K562 (cell line): ENCODE data around the gene TTC8. TPM values are rescaled to one million over a fixed set of nuclear protein-coding genes. Genes with fewer than 3 reads are reported as not detected.

Experiments
- CTBP1 ChIP-seq: fragments of 450-650 bp; IDR thresholded peaks from 2 replicates; pipeline ENCODE4 v1.6.1; 2016; ENCODE audit warnings: borderline replicate concordance
- CTCFL ChIP-seq: IDR thresholded peaks from 2 replicates; pipeline ENCODE4 v1.6.1; 2011; ENCODE audit warnings: borderline replicate concordance, low read depth, mild to moderate bottlenecking, moderate library complexity, low read length; ENCODE audit not compliant: insufficient read depth, poor library complexity, severe bottlenecking
- FOXK1 ChIP-seq: sonication (generic); formaldehyde crosslinking; IDR thresholded peaks from 2 replicates; pipeline ENCODE4 v1.8.0; 2022; ENCODE audit warnings: missing genetic modification reagents, mild to moderate bottlenecking, borderline replicate concordance
- HDAC1 ChIP-seq, 2 experiments: fragments of 450-650 bp; IDR thresholded peaks; 2 replicates each; pipeline ENCODE4 v1.6.1; 2016 to 2017; ENCODE audit warnings: inconsistent platforms in 1 of 2, mild to moderate bottlenecking in 1 of 2, moderate library complexity in 1 of 2
- HMGN3 ChIP-seq: IDR thresholded peaks from 2 replicates; pipeline ENCODE4 v1.6.1; 2011; ENCODE audit warnings: borderline replicate concordance, low read depth, mild to moderate bottlenecking, mixed read lengths, low read length; ENCODE audit not compliant: insufficient read length; ENCODE audit errors: extremely low read depth
- RAD21 ChIP-seq, 2 experiments: fragments of 250-450 bp in 1 of 2; fragments of 450-650 bp in 1 of 2; sonication (Bioruptor Pico) in 1 of 2; formaldehyde crosslinking in 1 of 2; IDR thresholded peaks in 1 of 2; conservative IDR thresholded peaks in 1 of 2; 2 replicates each; pipeline versions ENCODE4 v1.4.0 to v1.8.0; 2020 to 2022; ENCODE audit warnings: mild to moderate bottlenecking in 2 of 2, moderate library complexity in 1 of 2
- SMAD4 ChIP-seq: fragments of 250-450 bp; sonication (Bioruptor Pico); conservative IDR thresholded peaks from 2 replicates; pipeline ENCODE4 v1.8.0; 2021; ENCODE audit warnings: inconsistent platforms, mild to moderate bottlenecking, moderate library complexity
- TBL1XR1 ChIP-seq, 2 experiments: IDR thresholded peaks; 2 replicates each; pipeline ENCODE4 v1.6.1; 2012; ENCODE audit warnings: improper control_type of control experiment in 2 of 2, low read length in 2 of 2, mild to moderate bottlenecking in 1 of 2
- TEAD1 ChIP-seq, 2 experiments: fragments of 450-650 bp in 1 of 2; sonication (generic) in 1 of 2; formaldehyde crosslinking; IDR thresholded peaks; 2 replicates each; pipeline versions ENCODE4 v1.4.0 to v1.8.0; 2020 to 2022; ENCODE audit warnings: mild to moderate bottlenecking in 2 of 2, missing genetic modification reagents in 1 of 2
- ZBTB1 ChIP-seq: sonication (generic); formaldehyde crosslinking; IDR thresholded peaks from 2 replicates; pipeline ENCODE4 v1.8.1; 2023; ENCODE audit warnings: missing genetic modification reagents, low read depth, mild to moderate bottlenecking, borderline replicate concordance
- ZBTB33 ChIP-seq: sonication (generic); formaldehyde crosslinking; IDR thresholded peaks from 2 replicates; pipeline ENCODE4 v1.8.1; 2023; ENCODE audit warnings: mild to moderate bottlenecking, missing genetic modification reagents
- polyA plus RNA-seq, 8 experiments: library from polyadenylated mRNA; depleted of rRNA in 4 of 8; stranded (reverse) in 5 of 8; unstranded in 3 of 8; fragments of >200 nt; fragmentation: Nextera tagmentation in 2 of 8; fragmentation: Illumina TruSeq in 1 of 8; extraction: Ambion mirVana in 2 of 8; extraction: Trizol in 1 of 8; gene quantifications; 2 replicates each; pipeline versions ENCODE4 v1.2.1 to v1.2.3, GENCODE V29; 2011 to 2014; ENCODE audit warnings: inconsistent platforms in 1 of 8, missing spikeins in 1 of 8
- total RNA-seq, 7 experiments: library from RNA; depleted of rRNA in 6 of 7; stranded (reverse); fragments of >200 nt in 6 of 7; fragmentation: Illumina TruSeq in 2 of 7; extraction: Trizol in 2 of 7; gene quantifications; 2 replicates each; pipeline versions ENCODE4 v1.2.1 to v1.2.3, GENCODE V29; 2011 to 2021; ENCODE audit warnings: low replicate concordance in 1 of 7
- TF ChIP-seq, protein P1 (sequence below), 2 experiments: fragments of 450-650 bp; formaldehyde crosslinking in 1 of 2; IDR thresholded peaks; 2 replicates each; pipeline versions ENCODE4 v1.4.0 to v1.6.1; 2014 to 2020; ENCODE audit warnings: mild to moderate bottlenecking in 2 of 2, borderline replicate concordance in 1 of 2, low read depth in 1 of 2

The TTC8 gene
- total and polyA plus RNA-seq, 9 of the 15 experiments (the other 6 are each of a cell fraction or from before 2014, with no cell fraction given): 7.3 to 22.7 (median 9.6) TPM

- TF ChIP-seq RAD21 (CRISPR knock-in tag; conservative IDR thresholded peaks at IDR 0.05 in 1 of 2, IDR thresholded peaks at IDR 0.05 in 1 of 2): peak; percentile 47 to 56; a peak in 3 of 4 replicates
- TF ChIP-seq HDAC1 (IDR thresholded peaks at IDR 0.05): no peak
- TF ChIP-seq SMAD4 (CRISPR knock-in tag): no peak
- no peak for TF ChIP-seq TBL1XR1 (IDR thresholded peaks at IDR 0.05; ENCODE audit: low read length in 2 of 2)
- TF ChIP-seq FOXK1 (CRISPR knock-in tag): no peak
- TF ChIP-seq HMGN3: peak; percentile 25
- TF ChIP-seq ZBTB1 (CRISPR knock-in tag): 0 out of 2 replicates have a peak, but pooled peaks have one; percentile 55
- TF ChIP-seq CTCFL: no peak
- TF ChIP-seq TEAD1 (CRISPR knock-in tag; IDR thresholded peaks at IDR 0.05): no peak
- TF ChIP-seq CTBP1: peak; percentile 90; the same call in 1 of the 2 replicates
- TF ChIP-seq, protein P1, sequence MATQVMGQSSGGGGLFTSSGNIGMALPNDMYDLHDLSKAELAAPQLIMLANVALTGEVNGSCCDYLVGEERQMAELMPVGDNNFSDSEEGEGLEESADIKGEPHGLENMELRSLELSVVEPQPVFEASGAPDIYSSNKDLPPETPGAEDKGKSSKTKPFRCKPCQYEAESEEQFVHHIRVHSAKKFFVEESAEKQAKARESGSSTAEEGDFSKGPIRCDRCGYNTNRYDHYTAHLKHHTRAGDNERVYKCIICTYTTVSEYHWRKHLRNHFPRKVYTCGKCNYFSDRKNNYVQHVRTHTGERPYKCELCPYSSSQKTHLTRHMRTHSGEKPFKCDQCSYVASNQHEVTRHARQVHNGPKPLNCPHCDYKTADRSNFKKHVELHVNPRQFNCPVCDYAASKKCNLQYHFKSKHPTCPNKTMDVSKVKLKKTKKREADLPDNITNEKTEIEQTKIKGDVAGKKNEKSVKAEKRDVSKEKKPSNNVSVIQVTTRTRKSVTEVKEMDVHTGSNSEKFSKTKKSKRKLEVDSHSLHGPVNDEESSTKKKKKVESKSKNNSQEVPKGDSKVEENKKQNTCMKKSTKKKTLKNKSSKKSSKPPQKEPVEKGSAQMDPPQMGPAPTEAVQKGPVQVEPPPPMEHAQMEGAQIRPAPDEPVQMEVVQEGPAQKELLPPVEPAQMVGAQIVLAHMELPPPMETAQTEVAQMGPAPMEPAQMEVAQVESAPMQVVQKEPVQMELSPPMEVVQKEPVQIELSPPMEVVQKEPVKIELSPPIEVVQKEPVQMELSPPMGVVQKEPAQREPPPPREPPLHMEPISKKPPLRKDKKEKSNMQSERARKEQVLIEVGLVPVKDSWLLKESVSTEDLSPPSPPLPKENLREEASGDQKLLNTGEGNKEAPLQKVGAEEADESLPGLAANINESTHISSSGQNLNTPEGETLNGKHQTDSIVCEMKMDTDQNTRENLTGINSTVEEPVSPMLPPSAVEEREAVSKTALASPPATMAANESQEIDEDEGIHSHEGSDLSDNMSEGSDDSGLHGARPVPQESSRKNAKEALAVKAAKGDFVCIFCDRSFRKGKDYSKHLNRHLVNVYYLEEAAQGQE (IDR thresholded peaks at IDR 0.05; ENCODE audit: borderline replicate concordance): peak; percentile 17; the same call in 1 of the 2 replicates
- TF ChIP-seq, protein P1 (CRISPR knock-in tag; IDR thresholded peaks at IDR 0.05; ENCODE audit: low read depth): no peak
- TF ChIP-seq ZBTB33 (CRISPR knock-in tag): 0 out of 2 replicates have a peak, but pooled peaks have one; percentile 3
Measured at GRCh38 chr14:88792473-88793258, 31.8 kb upstream of the TTC8 start, which contains the start of gene EML5 (continued).
